Measurements from ENCODE around the gene AWAT2. TPM values are rescaled to one million over a fixed set of nuclear protein-coding genes. Genes with fewer than 3 reads are reported as not detected.

AWAT2 gene, protein sequence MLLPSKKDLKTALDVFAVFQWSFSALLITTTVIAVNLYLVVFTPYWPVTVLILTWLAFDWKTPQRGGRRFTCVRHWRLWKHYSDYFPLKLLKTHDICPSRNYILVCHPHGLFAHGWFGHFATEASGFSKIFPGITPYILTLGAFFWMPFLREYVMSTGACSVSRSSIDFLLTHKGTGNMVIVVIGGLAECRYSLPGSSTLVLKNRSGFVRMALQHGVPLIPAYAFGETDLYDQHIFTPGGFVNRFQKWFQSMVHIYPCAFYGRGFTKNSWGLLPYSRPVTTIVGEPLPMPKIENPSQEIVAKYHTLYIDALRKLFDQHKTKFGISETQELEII
- not detected for total RNA-seq (2013)
- not detected for polyA plus RNA-seq
- polyA minus RNA-seq = not detected in 2 replicates
- total RNA-seq = 0 to 0.35 (median 0) reads per million in 11 experiments

DNA sequence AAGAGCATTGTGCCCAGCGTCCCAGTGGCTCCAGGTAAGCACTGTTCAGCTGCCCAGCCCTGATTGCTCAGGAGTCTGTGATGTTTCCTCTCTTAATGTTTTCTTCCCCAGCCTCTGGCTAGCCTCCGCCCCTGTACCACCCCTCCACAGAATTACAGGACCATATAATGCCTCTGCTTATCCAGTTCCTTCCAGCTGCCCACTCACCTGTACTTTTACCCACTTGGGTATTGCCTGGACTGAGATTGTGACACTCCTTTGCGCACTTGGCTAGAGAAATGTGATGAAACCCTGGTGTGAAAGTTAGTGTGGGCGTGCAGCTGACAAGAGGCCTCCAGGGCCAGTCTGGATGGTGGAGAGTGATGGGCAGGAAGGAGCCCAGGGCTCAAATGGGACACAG is at the start of gene AWAT2:
TSS of gene AWAT2 (minus strand) at position 14 of the 400 bp plus-strand sequence. CDS start at position 8, 6 bp downstream.
- H3K4me1 Mint-ChIP-seq = no peaks in the 10 kb centered on the region
- peaks cover 3 to 16% (median 4%) of the 10 kb centered on the region in 3 donors for H3K27me3 Mint-ChIP-seq (ENCODE audit: low read depth in 3 of 3)
- H3K4me2 ChIP-seq (replicated peaks; ENCODE audit: extremely low read depth, low read length, poor library complexity, severe bottlenecking) = no peak within 1 kb of the TSS
- H4K20me1 ChIP-seq (ENCODE audit: insufficient read depth, low read length) = no peaks in the 10 kb centered on the region
- no peaks in the 10 kb centered on the region for H3K36me3 Mint-ChIP-seq
- no peaks in the 10 kb centered on the region for H3K79me2 ChIP-seq (ENCODE audit: insufficient read depth, low read length)
- no peak within 1 kb of the TSS for H3K4me3 Mint-ChIP-seq
- no peaks in the 10 kb centered on the region for H3K36me3 ChIP-seq (replicated peaks in 1 of 2; ENCODE audit: control insufficient read depth in 1 of 2, insufficient read depth in 2 of 2, low read length in 2 of 2)
- no peaks in the 10 kb centered on the region for H3K9me3 Mint-ChIP-seq
- H3K27me3 ChIP-seq (ENCODE audit: control insufficient read depth in 2 of 2, insufficient read depth in 2 of 2, low read length in 2 of 2) = no peaks in the 10 kb centered on the region
- H3K27ac Mint-ChIP-seq = no peak within 1 kb of the TSS
- H3K9ac ChIP-seq (ENCODE audit: insufficient read depth, low read length, poor library complexity, severe bottlenecking) = no peak within 1 kb of the TSS
- no peaks in the 10 kb centered on the region for H3K9me3 ChIP-seq (replicated peaks in 1 of 2; ENCODE audit: control insufficient read depth in 1 of 2, insufficient read depth in 1 of 2, low read length in 2 of 2)
- intact Hi-C loops (cut with micrococcal nuclease) = no loop called here
- H2AFZ ChIP-seq (ENCODE audit: insufficient read depth, low read depth, low read length, poor library complexity, severe bottlenecking) = no peak within 1 kb of the TSS
- H3K27ac ChIP-seq (ENCODE audit: low read depth in 1 of 2, low read length in 2 of 2) = no peak within 1 kb of the TSS
- 70% methylated on average over 2 of the region's 4 CpGs for WGBS (ENCODE audit: insufficient coverage)
- H3K4me3 ChIP-seq (replicated peaks in 1 of 3; ENCODE audit: low read depth in 2 of 3, low read length in 3 of 3) = no peak within 1 kb of the TSS
- no peak for DNase-seq
- H3K4me1 ChIP-seq (ENCODE audit: control insufficient read depth in 1 of 2, insufficient read depth in 2 of 2, low read length in 2 of 2) = no peaks in the 10 kb centered on the region
- TF ChIP-seq, protein P1, sequence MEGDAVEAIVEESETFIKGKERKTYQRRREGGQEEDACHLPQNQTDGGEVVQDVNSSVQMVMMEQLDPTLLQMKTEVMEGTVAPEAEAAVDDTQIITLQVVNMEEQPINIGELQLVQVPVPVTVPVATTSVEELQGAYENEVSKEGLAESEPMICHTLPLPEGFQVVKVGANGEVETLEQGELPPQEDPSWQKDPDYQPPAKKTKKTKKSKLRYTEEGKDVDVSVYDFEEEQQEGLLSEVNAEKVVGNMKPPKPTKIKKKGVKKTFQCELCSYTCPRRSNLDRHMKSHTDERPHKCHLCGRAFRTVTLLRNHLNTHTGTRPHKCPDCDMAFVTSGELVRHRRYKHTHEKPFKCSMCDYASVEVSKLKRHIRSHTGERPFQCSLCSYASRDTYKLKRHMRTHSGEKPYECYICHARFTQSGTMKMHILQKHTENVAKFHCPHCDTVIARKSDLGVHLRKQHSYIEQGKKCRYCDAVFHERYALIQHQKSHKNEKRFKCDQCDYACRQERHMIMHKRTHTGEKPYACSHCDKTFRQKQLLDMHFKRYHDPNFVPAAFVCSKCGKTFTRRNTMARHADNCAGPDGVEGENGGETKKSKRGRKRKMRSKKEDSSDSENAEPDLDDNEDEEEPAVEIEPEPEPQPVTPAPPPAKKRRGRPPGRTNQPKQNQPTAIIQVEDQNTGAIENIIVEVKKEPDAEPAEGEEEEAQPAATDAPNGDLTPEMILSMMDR (IDR thresholded peaks at IDR 0.05) = no peak

DNA sequence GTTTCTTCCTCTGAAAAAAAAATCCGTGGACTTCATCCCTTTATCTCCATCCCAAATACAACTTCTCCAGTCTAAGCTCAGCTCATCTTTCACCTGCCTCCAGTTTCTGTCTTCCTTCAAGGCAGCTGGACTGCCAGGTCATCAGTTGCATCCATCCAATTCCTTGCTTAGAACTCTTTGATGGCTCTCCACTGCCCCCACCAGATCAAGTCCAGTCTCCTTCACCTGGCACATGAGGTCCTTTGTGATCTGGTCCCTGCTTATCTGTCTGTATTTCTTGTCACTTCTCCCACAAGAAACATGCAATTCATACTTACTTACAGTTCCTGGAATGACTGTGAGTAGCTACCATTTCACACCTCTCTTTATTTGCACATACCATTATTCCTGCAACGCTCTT is 46.3 kb upstream of the AWAT2 start:
- no peaks in the 10 kb centered on the region for H3K9me3 ChIP-seq (replicated peaks in 1 of 2; ENCODE audit: control insufficient read depth in 1 of 2, insufficient read depth in 1 of 2, low read length in 2 of 2)
- WGBS (ENCODE audit: insufficient coverage) = 92% methylated on average over 2 of the region's 2 CpGs
- Mint-ChIP-seq H3K27ac (no peak overlapping the region), H3K4me1 (no peaks in the 10 kb centered on the region), H3K27me3 (ENCODE audit: low read depth in 3 of 3) (peaks cover 3 to 8% (median 4%) of the 10 kb centered on the region in 3 donors), H3K36me3 (no peaks in the 10 kb centered on the region), H3K9me3 (peaks cover 0 to 2% (median 0%) of the 10 kb centered on the region in 7 donors), H3K4me3 (no peak overlapping the region)
- DNase-seq = no peak
- no peaks in the 10 kb centered on the region for H3K36me3 ChIP-seq (replicated peaks in 1 of 2; ENCODE audit: control insufficient read depth in 1 of 2, insufficient read depth in 2 of 2, low read length in 2 of 2)
- H2AFZ ChIP-seq (ENCODE audit: insufficient read depth, low read depth, low read length, poor library complexity, severe bottlenecking) = no peak overlapping the region
- H3K4me2 ChIP-seq (replicated peaks; ENCODE audit: extremely low read depth, low read length, poor library complexity, severe bottlenecking) = no peak overlapping the region
- H4K20me1 ChIP-seq (ENCODE audit: insufficient read depth, low read length) = no peaks in the 10 kb centered on the region
- TF ChIP-seq, protein P1 (IDR thresholded peaks at IDR 0.05) = no peak
- H3K4me1 ChIP-seq (ENCODE audit: control insufficient read depth in 1 of 2, insufficient read depth in 2 of 2, low read length in 2 of 2) = no peaks in the 10 kb centered on the region
- no peak overlapping the region for H3K4me3 ChIP-seq (replicated peaks in 1 of 3; ENCODE audit: low read depth in 2 of 3, low read length in 3 of 3)
- no peaks in the 10 kb centered on the region for H3K27me3 ChIP-seq (ENCODE audit: control insufficient read depth in 2 of 2, insufficient read depth in 2 of 2, low read length in 2 of 2)
- no peaks in the 10 kb centered on the region for H3K79me2 ChIP-seq (ENCODE audit: insufficient read depth, low read length)
- no peak overlapping the region for H3K27ac ChIP-seq (ENCODE audit: low read depth in 1 of 2, low read length in 2 of 2)
- intact Hi-C loops (cut with micrococcal nuclease) = loop anchor here in 1 of 2 donors (10.0 kb wide), 1 partner anchor 561 kb away; no protein-coding TSS in a partner anchor
- H3K9ac ChIP-seq (ENCODE audit: insufficient read depth, low read length, poor library complexity, severe bottlenecking) = no peak overlapping the region
